Activated T-cell treated with anti-CD3 and anti-CD28 coated beads, Interleukin-2, amount 50 U/mL, for 4 hours (primary cell): Measurements from ENCODE around the gene CALML3. TPM values are rescaled to one million over a fixed set of nuclear protein-coding genes. Genes with fewer than 3 reads are reported as not detected.

Source experiments
- ATAC-seq, 2 donors: fragments of 200-7000 bp; cut with Tn5 transposase; one replicate each; pipeline ENCODE4 v1.10.0; 2021
- DNase-seq: peaks from one replicate; pipeline ENCODE4 v3.0.0-alpha.2; 2020
- H3K27me3 Mint-ChIP-seq: one replicate; pipeline ENCODE4 v1.8.0; 2021; ENCODE audit warnings: low read depth, mixed read lengths
- H3K36me3 Mint-ChIP-seq: one replicate; pipeline ENCODE4 v1.8.0; 2022; ENCODE audit warnings: mixed read lengths; ENCODE audit not compliant: insufficient read depth
- H3K4me1 Mint-ChIP-seq: one replicate; pipeline ENCODE4 v1.8.0; 2021; ENCODE audit warnings: low read depth, mixed read lengths
- H3K4me3 Mint-ChIP-seq: one replicate; pipeline ENCODE4 v1.8.0; 2021; ENCODE audit warnings: mild to moderate bottlenecking, moderate library complexity, mixed read lengths
- H3K9me3 Mint-ChIP-seq: one replicate; pipeline ENCODE4 v1.8.0; 2021; ENCODE audit warnings: mixed read lengths
- total RNA-seq, 3 donors: library from RNA; stranded (reverse); gene quantifications; one replicate each; pipeline ENCODE4 v1.2.1, GENCODE V29; 2021

CALML3 gene
- total RNA-seq, 3 donors from 2014 or later: not detected

DNA sequence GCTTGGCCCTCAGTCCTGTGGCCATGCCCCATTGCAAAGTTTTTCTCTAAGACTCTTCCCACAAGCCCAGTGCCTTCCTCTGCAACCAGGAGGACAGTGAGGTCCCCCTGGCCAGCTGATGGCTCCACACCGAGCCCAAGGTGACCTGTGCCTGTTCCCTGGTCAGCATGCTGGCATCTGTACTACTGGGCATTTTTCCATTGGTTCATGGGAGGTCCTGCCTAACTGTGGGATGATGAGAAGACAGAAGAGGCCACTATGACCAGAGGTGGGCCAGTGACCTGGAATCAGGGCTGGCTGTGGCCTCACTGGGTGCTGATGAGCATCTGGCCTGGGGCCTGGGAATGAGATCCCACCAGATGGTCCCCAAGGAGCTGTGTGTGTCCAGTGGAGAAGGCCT is 20.2 kb downstream of the CALML3 start:
- H3K27me3 Mint-ChIP-seq: no peaks in the 10 kb centered on the region
- no peak for ATAC-seq

DNA sequence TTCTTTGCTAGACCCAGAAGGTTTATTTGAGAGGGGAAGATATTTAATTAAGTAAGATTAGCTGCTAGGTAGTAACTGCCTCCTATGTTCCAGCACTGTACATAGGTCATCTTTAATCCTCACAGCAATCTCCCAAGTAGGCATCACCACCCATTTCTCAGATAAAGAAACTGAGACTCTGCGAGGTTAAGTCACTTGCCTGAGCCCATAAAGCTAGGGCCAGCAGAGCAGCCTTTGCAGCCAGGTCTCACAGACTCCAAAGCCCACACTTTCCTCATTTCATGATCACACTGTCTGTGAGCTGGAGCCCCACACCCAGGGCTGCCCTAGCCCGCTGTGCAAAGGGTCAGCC is 20.6 kb downstream of the CALML3 start:
- Mint-ChIP-seq H3K27me3 (no peaks in the 10 kb centered on the region), H3K36me3 (no peaks in the 10 kb centered on the region), H3K9me3 (peaks cover 15% of the 10 kb centered on the region), H3K4me3 (no peak overlapping the region), H3K4me1 (no peaks in the 10 kb centered on the region)
- DNase-seq (no peak), ATAC-seq (no peak)

More for the DNA sequence above, 20.2 kb downstream of the CALML3 start:
- H3K4me3 Mint-ChIP-seq: no peak overlapping the region
- no peaks in the 10 kb centered on the region for H3K4me1 Mint-ChIP-seq
- no peak for DNase-seq
- peaks cover 15% of the 10 kb centered on the region for H3K9me3 Mint-ChIP-seq
- H3K36me3 Mint-ChIP-seq: no peaks in the 10 kb centered on the region

DNA sequence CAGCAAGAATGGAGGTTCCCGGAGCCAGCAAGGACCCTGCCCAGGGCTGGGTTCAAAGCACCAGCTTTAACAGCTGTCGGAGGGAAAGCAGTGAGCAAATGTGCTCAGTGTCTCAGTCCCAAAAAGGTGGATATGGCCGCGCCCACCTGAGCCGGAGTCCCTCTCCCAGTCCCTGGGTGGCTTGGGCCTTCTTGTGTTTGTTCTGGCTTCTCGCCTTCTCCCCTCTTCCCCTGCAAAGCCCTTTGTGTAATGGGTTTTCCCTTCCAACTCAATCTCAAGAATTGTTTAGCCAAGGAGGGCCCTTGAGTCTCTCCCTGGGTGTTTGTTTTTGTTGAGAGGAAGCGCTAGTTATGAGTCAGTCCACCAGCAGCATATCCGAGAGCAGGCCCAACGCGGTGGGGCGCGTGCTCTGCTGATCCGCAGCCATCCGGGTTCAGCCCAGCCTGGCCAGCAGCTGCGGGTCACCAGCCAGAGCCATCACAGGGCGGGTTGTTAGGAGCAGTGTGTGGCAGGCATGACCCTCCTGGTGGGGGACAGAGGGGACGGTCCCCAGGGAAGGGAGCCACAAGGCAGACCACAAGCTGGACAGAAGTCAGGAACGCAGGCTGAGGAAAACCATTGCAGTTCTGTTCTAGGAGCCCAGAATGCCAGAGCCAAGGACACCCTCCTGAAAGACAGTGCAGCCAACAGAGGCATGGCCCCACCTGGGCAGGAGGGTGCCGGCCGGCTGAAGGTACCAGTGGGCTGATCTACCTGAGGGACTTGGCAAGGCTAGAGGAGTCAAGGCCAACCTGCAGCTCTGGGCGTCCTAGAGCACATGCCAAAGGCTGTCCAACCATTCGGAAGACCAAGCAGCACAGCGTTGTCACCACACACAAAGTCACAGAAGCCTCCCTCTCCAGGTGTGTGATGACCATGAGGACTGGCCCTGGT is 21.3 kb downstream of the CALML3 start:
- H3K36me3 Mint-ChIP-seq: no peaks in the 10 kb centered on the region
- ATAC-seq (no peak), DNase-seq (peak; percentile 1)
- H3K9me3 Mint-ChIP-seq: peaks cover 15% of the 10 kb centered on the region
- no peak overlapping the region for H3K4me3 Mint-ChIP-seq
- no peaks in the 10 kb centered on the region for H3K4me1 Mint-ChIP-seq
- H3K27me3 Mint-ChIP-seq: no peaks in the 10 kb centered on the region

DNA sequence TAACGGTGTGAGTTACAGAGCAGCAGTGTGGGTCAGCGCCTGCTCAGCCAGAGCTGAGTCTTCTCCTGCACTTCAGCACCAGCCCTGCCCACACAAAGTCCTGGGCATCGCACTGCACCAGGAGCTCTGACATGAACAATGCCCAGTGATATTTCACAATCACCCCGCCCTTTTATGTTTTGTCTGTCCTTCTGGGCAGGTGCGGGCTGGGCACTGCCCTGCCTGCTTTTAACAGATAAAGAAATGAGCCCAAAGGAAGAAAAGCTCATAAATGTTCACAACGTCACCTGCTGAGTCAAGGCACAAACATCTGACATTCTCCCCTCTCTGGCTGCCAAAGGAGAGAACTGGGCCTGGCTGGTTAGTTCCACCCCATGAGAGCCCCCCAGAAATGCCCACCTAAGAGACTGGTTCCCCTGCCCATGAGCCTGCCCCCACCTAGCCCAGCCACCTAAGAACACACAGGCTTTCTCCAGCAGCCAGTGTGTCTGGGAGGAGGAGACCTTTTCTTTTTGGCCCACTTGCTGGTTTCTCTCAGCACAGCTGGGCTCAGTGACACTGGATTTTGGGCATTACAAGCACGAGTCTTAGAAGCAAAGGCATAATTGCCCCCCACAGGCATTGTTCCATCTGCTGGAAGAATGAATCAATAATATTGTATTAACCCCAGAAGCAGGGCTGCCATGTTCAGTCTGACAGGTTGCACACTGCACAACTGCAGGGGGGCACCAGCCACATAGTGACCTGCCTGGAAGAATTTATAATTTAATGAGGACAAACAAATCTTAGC is 22.3 kb downstream of the CALML3 start:
- Mint-ChIP-seq H3K36me3 (no peaks in the 10 kb centered on the region), H3K4me1 (peaks cover 8% of the 10 kb centered on the region), H3K4me3 (no peak overlapping the region), H3K27me3 (no peaks in the 10 kb centered on the region), H3K9me3 (peaks cover 12% of the 10 kb centered on the region)
- ATAC-seq (no peak), DNase-seq (no peak)

DNA sequence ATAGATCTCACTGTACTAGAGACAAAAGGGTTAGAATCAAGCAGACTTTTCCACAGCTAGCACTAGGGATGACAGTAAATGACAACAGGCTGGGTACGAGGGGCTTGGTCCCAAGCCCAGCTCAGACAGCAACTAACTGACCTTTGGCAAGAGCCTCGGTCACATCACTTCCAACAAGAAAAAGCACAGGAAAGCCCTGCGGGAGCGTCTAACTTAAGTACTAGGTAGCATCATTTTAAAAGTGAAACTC is 22.8 kb downstream of the CALML3 start:
- no peak for ATAC-seq
- Mint-ChIP-seq H3K27me3 (no peaks in the 10 kb centered on the region), H3K36me3 (no peaks in the 10 kb centered on the region), H3K4me1 (peaks cover 14% of the 10 kb centered on the region), H3K9me3 (peaks cover 8% of the 10 kb centered on the region), H3K4me3 (no peak overlapping the region)
- DNase-seq: no peak

DNA sequence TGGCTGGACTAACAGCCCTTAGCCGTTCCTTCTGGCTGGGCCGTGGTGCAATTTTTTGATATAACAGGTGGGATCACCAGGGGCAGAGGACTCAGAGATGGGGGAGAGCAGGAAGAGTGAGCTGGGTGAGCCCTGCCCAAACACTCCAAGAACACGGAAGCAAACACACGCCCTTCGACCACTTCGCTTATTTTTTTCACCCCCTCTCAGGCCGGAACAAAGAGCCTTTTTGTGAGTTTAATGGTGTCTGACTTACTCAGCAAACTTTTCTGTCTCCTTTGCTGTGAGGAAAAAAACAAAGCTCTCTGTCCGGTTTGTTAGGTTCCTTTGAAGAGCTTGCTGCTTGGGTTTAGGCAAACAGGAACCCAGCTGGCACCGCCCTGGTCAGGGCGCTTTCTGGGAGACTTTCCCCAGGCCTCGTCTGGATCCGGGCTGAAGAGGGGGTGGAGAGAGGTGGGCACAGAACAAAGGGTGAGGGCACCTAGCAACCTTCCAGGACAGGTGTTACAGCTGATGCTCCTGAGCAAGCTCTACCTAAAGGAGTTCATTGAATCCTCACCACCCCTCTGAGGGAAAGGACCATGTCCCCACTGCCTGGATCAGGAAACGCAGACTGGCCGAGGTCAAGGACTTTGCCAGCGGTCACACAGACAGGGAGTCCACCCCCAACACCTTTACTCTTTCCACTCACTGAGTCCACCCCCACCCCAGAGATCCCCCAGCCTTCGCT is 23.3 kb downstream of the CALML3 start:
- peaks cover 18% of the 10 kb centered on the region for H3K4me1 Mint-ChIP-seq
- ATAC-seq (no peak), DNase-seq (no peak)
- H3K27me3 Mint-ChIP-seq: no peaks in the 10 kb centered on the region
- no peak overlapping the region for H3K4me3 Mint-ChIP-seq
- H3K9me3 Mint-ChIP-seq: peaks cover 4% of the 10 kb centered on the region
- H3K36me3 Mint-ChIP-seq: no peaks in the 10 kb centered on the region

DNA sequence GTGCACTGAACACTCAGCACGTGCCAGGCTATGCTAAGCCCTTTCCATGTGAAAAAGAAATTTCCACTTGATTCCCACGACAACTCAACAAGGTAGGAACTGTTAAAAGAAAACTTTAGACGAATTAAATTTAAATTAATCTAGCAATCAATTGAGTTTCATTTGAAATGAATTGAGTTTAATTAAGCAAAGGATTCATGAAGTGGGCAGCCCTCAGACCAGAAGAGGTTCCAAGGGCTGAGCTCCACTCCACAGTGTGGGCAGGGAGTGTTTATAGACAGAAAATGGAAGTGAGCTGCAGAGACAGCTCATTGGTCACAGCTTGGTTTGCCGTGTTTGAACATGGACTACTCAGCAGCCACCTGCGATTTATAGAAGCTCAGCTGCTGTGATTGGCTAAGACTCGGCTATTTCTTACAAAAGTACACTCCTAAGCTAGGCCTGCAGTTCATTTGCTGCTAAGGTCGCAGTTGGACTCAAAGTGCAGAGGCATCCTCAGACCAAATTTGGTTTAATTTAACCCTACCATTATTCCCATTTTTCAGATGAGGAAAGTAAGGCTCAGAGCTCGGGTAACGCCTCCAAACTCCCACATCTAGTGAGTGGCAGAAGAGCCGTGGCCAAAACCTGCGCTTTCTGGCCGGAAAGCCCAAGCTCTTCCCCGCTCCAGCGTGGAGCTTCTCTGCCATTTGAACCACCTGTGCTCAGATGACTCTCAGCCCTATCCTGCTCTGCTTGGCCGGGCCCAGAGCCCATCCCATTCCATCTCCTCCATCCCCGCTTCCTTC is 24.9 kb downstream of the CALML3 start:
- H3K27me3 Mint-ChIP-seq: peaks cover under 1% of the 10 kb centered on the region
- no peak for DNase-seq
- no peak for ATAC-seq
- H3K36me3 Mint-ChIP-seq: no peaks in the 10 kb centered on the region
- H3K9me3 Mint-ChIP-seq: no peaks in the 10 kb centered on the region
- peaks cover 20% of the 10 kb centered on the region for H3K4me1 Mint-ChIP-seq
- no peak overlapping the region for H3K4me3 Mint-ChIP-seq

DNA sequence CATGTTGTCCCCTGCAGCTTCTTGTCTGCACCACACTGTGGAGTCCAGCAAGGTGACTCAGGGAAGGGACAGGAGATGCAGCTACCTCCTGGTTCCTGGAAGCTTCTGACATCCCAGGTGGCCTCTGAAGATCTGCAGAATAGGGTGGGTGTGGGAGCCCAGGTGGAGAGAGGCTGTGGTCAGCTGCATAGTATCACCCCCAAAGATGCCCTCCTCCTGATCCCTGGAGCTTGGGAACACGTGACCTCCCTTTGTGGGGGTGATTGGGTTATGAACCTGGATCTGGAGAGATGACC is 25.4 kb downstream of the CALML3 start:
- DNase-seq: no peak
- no peak for ATAC-seq
- no peaks in the 10 kb centered on the region for H3K36me3 Mint-ChIP-seq
- no peaks in the 10 kb centered on the region for H3K9me3 Mint-ChIP-seq
- H3K4me1 Mint-ChIP-seq: peaks cover 20% of the 10 kb centered on the region
- H3K27me3 Mint-ChIP-seq: peaks cover 1% of the 10 kb centered on the region
- no peak overlapping the region for H3K4me3 Mint-ChIP-seq

DNA sequence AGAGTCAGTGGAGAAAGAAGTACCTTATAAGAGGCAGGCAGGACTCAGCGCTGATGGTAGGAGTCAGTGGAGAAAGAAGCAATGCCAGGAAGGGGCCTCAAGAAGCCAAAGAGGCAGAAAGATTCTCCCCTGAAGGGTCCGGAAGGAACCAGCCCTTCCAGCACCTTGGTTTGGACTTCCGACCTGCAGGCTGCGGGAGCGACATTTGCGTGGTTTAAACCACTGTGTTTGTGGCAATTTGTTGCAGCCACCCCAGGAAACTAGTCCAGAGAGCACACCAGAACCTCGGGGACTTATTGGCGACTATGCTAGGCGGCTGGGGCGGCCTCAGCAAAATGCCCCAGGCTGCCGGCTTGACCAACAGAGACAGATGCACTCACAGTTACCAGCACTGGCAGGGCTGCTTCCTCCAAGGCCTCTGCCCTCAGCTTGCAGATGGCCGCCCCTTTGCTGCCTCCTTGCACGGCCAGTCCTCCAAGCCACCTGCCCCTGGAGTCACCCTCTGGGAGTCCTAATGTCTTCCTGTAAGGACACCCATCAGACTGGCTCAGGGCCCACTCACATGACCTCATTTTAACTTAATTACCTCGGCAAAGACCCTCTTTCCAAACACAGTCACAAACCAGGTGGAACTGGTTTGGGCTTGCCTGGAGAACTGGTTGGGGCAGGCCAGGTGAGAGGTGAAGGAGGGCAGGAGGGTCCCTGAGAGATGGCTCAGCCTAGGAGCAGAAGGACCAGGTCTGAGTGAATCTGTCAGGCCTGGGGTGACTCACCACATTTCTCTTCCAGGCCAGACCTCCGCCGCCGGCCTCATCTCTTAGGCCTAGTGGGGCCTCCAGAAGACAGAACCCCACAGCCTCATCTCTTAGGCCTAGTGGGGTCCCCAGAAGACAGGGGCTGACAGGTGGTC is 26.1 kb downstream of the CALML3 start:
- no peak for ATAC-seq
- peaks cover 20% of the 10 kb centered on the region for H3K4me1 Mint-ChIP-seq
- no peak overlapping the region for H3K4me3 Mint-ChIP-seq
- no peak for DNase-seq
- H3K36me3 Mint-ChIP-seq: no peaks in the 10 kb centered on the region
- H3K9me3 Mint-ChIP-seq: no peaks in the 10 kb centered on the region
- peaks cover 1% of the 10 kb centered on the region for H3K27me3 Mint-ChIP-seq

DNA sequence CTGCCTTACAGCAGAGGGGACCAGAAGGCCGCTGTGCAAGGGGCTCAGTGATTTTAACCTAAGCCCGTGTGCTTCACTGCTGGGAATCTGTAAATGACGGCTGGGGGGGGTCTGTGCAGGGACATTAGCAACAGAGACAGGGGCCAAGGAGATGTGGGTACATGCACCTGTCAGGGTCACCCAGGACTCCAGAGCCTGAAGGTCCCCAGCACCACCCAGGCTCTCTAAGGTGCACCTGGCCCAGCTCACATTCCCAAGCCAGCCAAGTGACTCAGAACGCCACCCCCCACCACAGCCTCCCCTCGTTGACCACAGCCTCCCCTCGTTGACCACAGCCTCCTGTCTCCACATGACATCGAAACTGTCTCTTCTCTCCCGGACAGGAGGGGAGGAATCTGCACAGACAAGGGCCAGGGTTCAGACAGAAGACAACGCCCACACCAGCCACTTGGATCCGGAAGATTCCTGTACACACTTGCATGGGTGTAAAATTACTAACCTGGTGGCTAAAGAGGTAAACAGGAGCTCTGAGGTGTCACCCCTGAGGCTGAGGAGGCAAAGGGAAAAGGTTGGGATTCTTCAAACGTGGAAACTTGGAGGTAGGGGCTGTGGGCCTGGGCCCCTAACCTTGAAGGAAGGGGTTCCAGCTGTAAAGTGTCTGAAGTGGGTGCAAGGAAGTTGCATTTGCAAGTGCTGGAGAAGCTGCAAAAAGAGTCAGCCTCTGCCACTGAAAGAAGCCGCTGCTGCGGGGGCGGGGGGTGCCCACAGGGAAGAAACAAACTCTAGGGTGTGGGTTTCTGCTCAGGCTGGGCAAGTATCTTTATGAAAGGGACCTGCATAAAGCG is 27.0 kb downstream of the CALML3 start:
- Mint-ChIP-seq H3K9me3 (no peaks in the 10 kb centered on the region), H3K4me3 (no peak overlapping the region), H3K27me3 (peaks cover 1% of the 10 kb centered on the region), H3K4me1 (peaks cover 20% of the 10 kb centered on the region), H3K36me3 (no peaks in the 10 kb centered on the region)
- DNase-seq (peak; percentile 51), ATAC-seq (peak; percentile 49 to 59)

DNA sequence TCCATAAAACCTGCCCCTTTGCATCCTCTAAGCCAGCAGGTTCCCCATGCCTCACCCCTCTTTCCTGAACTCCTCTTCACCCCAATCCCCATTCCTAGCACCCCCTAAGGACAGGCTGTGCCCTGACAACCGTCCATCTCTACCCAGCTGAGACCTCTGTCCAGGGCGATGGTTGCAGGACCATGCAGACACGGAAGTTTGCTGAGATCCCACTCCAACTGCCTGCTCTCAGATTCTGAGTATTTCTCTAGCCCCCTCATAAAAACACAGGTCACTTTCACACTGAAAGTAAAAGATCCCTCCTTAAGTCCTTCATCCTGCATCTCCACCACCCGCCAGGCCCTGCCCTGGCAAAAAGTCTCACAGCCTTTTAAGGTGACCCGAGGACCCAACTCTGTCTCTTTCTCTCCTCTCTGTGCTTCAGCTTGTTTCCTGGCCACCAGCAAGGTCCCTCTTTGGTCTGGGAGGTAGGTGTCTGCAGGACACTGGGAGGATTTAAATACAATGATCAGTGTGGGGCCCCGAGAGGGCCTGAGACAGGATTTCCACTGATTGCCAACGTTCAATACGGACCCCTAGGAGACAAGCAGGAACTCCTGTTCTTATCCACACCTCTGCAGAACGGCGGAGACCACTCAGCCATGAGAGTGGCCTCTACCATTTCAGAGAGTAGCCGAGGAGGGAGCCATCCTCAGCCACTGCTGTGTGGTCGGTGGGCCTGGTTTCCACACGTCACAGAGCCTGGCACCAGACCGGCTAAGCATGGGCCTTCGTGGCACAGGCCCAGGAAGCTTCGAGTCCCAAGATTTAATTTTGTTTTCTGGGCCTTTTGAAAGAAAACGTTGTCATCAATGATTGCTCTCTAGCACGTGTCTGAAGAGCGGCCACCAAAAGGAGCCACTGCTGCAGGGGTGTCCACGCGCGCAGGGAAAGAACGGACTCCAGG is 27.9 kb downstream of the CALML3 start:
- H3K36me3 Mint-ChIP-seq: no peaks in the 10 kb centered on the region
- ATAC-seq (no peak), DNase-seq (no peak)
- peaks cover 20% of the 10 kb centered on the region for H3K4me1 Mint-ChIP-seq
- peak overlapping the region; percentile 11 for H3K4me3 Mint-ChIP-seq
- no peaks in the 10 kb centered on the region for H3K9me3 Mint-ChIP-seq
- peaks cover 1% of the 10 kb centered on the region for H3K27me3 Mint-ChIP-seq
